Small intestine (tissue), 7 donors: ENCODE measurements around the gene BLOC1S2. TPM values are rescaled to one million over a fixed set of nuclear protein-coding genes. Genes with fewer than 3 reads are reported as not detected.

Experiments
- DNase-seq, 2 donors: peaks; one replicate each; pipeline versions ENCODE4 v3.0.0 to v3.0.0-alpha.2; 2013
- FAIRE-seq: peaks from 2 replicates; lab custom pipeline; 2012; peaks lifted over from hg19 to GRCh38; lab: Jason Lieb, UNC
- H3K27ac ChIP-seq, 3 donors: one replicate each; pipeline ENCODE4 v1.5.1; 2013; ENCODE audit warnings: low read length in 2 of 3, mild to moderate bottlenecking in 2 of 3, control low read depth in 1 of 3, inconsistent platforms in 1 of 3, low read depth in 1 of 3, moderate library complexity in 1 of 3
- H3K27me3 ChIP-seq, 3 donors: one replicate each; pipeline ENCODE4 v1.6.1; 2013; ENCODE audit warnings: low read length in 3 of 3, inconsistent platforms in 1 of 3; ENCODE audit not compliant: control insufficient read depth in 3 of 3, insufficient read depth in 3 of 3
- H3K36me3 ChIP-seq, 3 donors: one replicate each; pipeline ENCODE4 v1.6.1; 2013; ENCODE audit warnings: low read length in 3 of 3, inconsistent platforms in 1 of 3, low read depth in 1 of 3, mild to moderate bottlenecking in 1 of 3, moderate library complexity in 1 of 3; ENCODE audit not compliant: control insufficient read depth in 3 of 3, insufficient read depth in 2 of 3
- H3K4me1 ChIP-seq, 3 donors: one replicate each; pipeline ENCODE4 v1.6.1; 2013; ENCODE audit warnings: low read length in 2 of 3, inconsistent platforms in 1 of 3, low read depth in 1 of 3, mild to moderate bottlenecking in 1 of 3, moderate library complexity in 1 of 3; ENCODE audit not compliant: control insufficient read depth in 3 of 3, insufficient read depth in 2 of 3
- H3K4me3 ChIP-seq, 3 donors: one replicate each; pipeline ENCODE4 v1.5.1; 2013; ENCODE audit warnings: low read length in 3 of 3, control low read depth in 1 of 3, inconsistent platforms in 1 of 3, low read depth in 1 of 3, mild to moderate bottlenecking in 1 of 3, moderate library complexity in 1 of 3
- H3K9me3 ChIP-seq, 2 donors: one replicate each; pipeline ENCODE4 v1.6.1; 2013; ENCODE audit warnings: low read depth in 1 of 2, low read length in 1 of 2; ENCODE audit not compliant: control insufficient read depth in 2 of 2, insufficient read depth in 1 of 2
- WGBS, 3 donors: extraction: QIAGEN DNeasy Blood & Tissue Kit; methylation state at CpG; one replicate each; pipeline ENCODE4 v1.1.7; 2013; 5-methylcytosine and 5-hydroxymethylcytosine counted together
- polyA plus RNA-seq, 4 donors: library from polyadenylated mRNA; stranded (reverse) in 3 of 4; unstranded in 1 of 4; fragments of 200-250 nt in 3 of 4; fragments of 120-200 nt in 1 of 4; gene quantifications; one replicate each; pipeline versions ENCODE4 v1.2.1 to v1.2.3, GENCODE V29; 2013
- donor health status: healthy with polysubstance abuse.
- donor health status: control.
- donor health status: control.
- donor health status: Bipolar disorder and iron deficiency.
- donor health status: healthy.

Gene BLOC1S2
- polyA plus RNA-seq, 4 donors: 33.3 to 47.6 (median 38.3) TPM

DNA sequence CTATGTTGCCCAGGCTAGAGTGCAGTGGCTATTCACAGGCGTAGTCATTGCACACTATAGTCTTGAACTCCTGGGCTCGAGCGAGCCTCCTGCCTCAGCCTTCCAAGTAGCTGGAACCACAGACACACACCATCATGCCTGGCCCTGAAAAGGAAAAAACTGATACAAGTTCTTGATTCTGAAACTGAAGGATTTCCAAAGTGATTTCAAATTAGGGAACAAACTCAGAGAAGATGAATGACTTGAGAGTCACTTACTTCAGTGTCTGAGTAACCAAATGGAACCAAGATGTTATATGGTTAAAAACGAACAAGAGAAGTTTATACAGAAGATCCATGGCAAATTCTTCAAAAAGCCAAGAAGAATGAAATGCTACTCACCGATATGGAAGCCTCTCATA is 33.4 kb downstream of the BLOC1S2 start:
- WGBS, 3 donors: 95 to 96% (median 95%) methylated on average over 5 of the region's 5 CpGs
- no peak overlapping the region for H3K4me3 ChIP-seq
- no peak for DNase-seq
- H3K27me3 ChIP-seq: no peaks in the 10 kb centered on the region
- no peaks in the 10 kb centered on the region for H3K4me1 ChIP-seq
- no peak for FAIRE-seq
- H3K27ac ChIP-seq: no peak overlapping the region
- peaks cover 4 to 39% (median 13%) of the 10 kb centered on the region in 3 donors for H3K36me3 ChIP-seq
- no peaks in the 10 kb centered on the region for H3K9me3 ChIP-seq

DNA sequence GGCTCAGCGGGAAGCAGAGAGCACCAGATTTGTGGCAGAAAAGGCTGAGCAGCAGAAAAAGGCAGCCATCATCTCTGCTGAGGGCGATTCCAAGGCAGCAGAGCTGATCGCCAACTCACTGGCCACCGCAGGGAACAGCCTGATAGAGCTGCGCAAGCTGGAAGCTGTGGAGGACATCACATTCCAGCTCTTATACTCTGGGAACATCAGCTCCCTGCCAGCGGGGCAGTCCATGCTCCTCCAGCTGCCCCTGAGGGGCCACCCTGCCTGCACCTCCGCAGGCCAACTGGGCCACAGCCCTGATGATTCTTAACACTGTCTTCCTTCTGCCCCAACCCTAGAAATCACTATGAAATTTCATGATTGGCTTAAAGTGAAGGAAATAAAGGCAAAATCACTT is 37.7 kb downstream of the BLOC1S2 start:
- Histone ChIP-seq H3K27ac (no peak overlapping the region), H3K4me3 (no peak overlapping the region), H3K27me3 (no peaks in the 10 kb centered on the region), H3K36me3 (peaks cover 10 to 35% (median 24%) of the 10 kb centered on the region in 3 donors), H3K4me1 (no peaks in the 10 kb centered on the region), H3K9me3 (no peaks in the 10 kb centered on the region)
- 95 to 97% (median 97%) methylated on average over 7 of the region's 7 CpGs for WGBS, 3 donors
- FAIRE-seq (no peak), DNase-seq (no peak)

DNA sequence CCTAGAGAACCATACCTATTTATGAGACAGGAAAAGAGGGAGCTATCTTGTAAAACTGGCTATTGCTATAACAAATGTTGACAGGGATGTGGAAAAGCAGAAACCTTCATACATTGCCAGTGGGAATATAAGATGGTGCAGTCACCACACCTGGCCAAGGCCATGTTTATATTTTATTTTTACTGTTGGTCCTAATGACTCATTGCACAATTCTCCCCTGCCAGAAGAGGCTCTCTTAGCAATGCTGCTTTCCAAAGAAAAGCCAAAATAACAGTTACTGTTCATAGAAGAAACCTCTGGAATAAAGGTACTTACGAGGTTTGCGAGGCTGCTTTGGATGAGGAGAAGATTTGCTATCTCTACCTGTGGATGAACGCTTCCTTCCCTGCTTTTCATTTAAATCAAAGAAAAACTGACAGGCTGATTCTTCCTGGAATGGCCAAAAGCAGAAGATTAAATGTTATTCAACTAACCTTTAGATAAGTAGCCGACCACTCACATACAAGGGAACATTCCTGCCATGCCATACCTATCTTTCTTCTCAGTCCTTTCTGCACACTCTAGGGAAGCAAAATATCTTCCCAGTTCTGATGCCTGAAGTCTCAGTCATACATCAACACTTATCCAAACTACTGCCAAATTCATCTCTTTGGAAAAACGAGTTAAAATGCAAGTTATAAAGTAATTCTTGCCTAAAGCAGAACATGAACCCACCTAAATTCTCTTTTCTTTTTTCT is 40.8 kb downstream of the BLOC1S2 start:
- H3K4me3 ChIP-seq: no peak overlapping the region
- H3K36me3 ChIP-seq: peaks cover 7 to 38% (median 27%) of the 10 kb centered on the region in 3 donors
- no peaks in the 10 kb centered on the region for H3K27me3 ChIP-seq
- DNase-seq (no peak), FAIRE-seq (no peak)
- H3K27ac ChIP-seq: no peak overlapping the region
- no peaks in the 10 kb centered on the region for H3K9me3 ChIP-seq
- 92 to 96% (median 92%) methylated on average over 5 of the region's 5 CpGs for WGBS, 3 donors
- H3K4me1 ChIP-seq: no peaks in the 10 kb centered on the region

DNA sequence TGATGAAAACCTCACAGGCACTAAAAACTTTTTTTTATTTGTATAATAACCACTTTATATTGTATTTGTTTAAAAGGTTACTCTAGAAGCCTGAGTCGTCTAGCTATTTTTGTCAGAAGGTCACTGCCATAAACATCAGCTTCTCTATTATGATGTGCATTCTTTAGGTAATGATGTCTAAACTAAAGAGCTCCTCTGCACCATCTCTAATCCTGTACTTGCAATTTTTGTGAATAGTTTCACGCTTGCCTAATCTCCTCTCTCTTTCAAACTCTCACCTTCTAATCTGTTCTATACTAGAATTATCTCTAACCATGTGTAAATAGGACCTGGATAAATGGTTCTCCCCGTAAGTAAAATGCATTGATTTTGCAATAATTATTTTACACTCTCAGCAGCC is 46.6 kb downstream of the BLOC1S2 start:
- no peaks in the 10 kb centered on the region for H3K27me3 ChIP-seq
- WGBS, 3 donors: 87 to 91% (median 87%) methylated on average over 3 of the region's 3 CpGs
- H3K36me3 ChIP-seq: peaks cover 10 to 43% (median 17%) of the 10 kb centered on the region in 3 donors
- no peak overlapping the region for H3K4me3 ChIP-seq
- H3K4me1 ChIP-seq: no peaks in the 10 kb centered on the region
- DNase-seq (no peak), FAIRE-seq (no peak)
- no peak overlapping the region for H3K27ac ChIP-seq
- H3K9me3 ChIP-seq: no peaks in the 10 kb centered on the region

DNA sequence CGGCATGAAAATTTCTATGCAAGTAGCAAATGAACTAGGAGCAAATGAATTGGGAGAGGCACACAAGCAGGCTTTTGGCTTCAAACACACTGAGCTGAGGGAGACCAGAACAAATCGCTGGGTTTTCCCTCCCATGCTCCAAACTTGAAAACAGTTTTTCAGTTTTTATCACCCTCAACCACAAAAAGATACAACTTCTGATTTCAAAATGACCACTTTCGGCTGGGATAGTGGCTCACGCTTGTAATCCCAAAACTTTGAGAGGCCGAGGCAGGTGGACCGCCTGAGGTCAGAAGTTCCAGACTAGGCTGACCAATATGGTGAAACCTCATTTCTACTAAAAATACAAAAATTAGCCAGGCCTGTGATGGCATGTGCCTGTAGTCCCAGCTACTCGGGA is 48.1 kb downstream of the BLOC1S2 start:
- Histone ChIP-seq H3K9me3 (no peaks in the 10 kb centered on the region), H3K36me3 (peaks cover 6 to 34% (median 22%) of the 10 kb centered on the region in 3 donors), H3K27ac (no peak overlapping the region), H3K4me1 (no peaks in the 10 kb centered on the region), H3K27me3 (no peaks in the 10 kb centered on the region), H3K4me3 (no peak overlapping the region)
- WGBS, 3 donors: 75 to 93% (median 85%) methylated on average over 7 of the region's 7 CpGs
- DNase-seq (no peak), FAIRE-seq (no peak)

DNA sequence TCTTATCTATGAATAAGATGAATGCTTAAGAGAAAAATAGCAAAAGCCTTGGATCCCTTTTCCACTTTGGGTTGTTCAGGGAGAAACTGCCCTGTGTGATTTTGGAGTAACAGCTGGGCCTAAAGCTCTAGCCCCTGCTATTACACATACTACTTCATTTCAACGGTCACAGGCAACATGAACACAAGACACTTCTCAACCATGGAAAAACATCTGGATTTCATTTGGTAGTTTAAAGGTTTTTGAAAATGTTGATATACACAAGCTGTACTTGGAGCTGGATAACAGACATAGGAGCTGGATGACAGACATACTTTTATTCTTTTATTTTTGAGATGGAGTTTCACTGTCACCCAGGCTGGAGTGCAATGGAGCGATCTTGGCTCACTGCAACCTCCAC is 54.4 kb downstream of the BLOC1S2 start:
- Histone ChIP-seq H3K36me3 (peaks cover 2 to 23% (median 14%) of the 10 kb centered on the region in 3 donors), H3K27ac (no peak overlapping the region), H3K9me3 (no peaks in the 10 kb centered on the region), H3K27me3 (no peaks in the 10 kb centered on the region), H3K4me3 (no peak overlapping the region), H3K4me1 (peaks cover 0 to 2% (median 0%) of the 10 kb centered on the region in 3 donors)
- 82 to 94% (median 84%) methylated on average over 2 of the region's 2 CpGs for WGBS, 3 donors
- FAIRE-seq (no peak), DNase-seq (no peak)

DNA sequence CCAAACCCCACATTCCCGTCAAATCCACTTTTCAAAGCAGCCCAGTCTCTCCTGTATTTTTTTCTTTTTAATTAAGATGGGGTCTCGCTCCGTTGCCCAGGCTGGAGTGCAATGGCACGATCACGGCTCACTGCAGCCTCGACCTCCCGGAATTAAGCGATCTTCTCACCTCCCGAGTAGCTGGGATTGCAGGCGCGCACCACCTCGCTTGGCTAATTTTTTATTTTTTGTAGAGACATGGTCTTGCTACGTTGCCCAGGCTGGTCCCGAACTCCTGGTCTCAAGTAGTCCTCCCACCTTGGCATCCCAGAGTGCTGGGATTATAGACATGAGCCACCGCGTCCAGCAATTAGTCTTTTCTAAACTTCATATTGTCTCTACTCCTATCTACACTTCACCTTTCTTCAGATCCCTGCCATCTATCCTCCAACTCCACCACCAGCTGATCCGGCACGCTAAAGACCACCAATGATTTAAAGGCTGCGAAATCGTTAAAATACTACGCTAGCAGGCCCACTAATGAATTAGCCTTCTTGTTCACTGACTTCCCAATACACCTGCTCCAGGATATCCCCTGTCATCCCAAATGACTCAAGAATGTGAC is 56.6 kb downstream of the BLOC1S2 start:
- DNase-seq: no peak

DNA sequence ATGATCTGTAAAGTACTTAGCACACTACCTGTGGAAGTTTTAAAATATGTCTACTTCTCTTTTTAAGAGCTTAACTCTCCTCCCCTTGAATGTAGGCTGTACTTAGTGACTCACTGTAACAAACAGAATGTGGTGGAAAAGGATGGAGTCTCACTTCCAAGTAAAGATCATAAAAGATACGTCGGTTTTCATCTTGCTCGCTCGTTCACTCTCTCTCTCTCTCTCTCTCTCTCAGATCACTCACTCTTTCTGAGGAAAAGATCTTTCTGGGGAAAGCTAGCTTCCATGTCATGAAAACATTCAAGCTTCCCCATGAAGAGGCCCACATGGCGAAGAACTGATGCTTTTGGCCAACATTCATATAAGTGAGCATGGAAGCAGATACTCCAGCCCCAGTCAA is 62.6 kb downstream of the BLOC1S2 start:
- no peak for DNase-seq
- Histone ChIP-seq H3K36me3 (peaks cover 3 to 15% (median 3%) of the 10 kb centered on the region in 3 donors), H3K27ac (no peak overlapping the region), H3K4me1 (no peaks in the 10 kb centered on the region), H3K9me3 (no peaks in the 10 kb centered on the region), H3K27me3 (no peaks in the 10 kb centered on the region), H3K4me3 (no peak overlapping the region)
- WGBS, 3 donors: 76 to 78% (median 78%) methylated on average over 5 of the region's 5 CpGs
- no peak for FAIRE-seq

More for the DNA sequence above, 56.6 kb downstream of the BLOC1S2 start:
- H3K9me3 ChIP-seq: no peaks in the 10 kb centered on the region
- H3K4me1 ChIP-seq: peaks cover 0 to 2% (median 0%) of the 10 kb centered on the region in 3 donors
- H3K36me3 ChIP-seq: peaks cover 0 to 13% (median 8%) of the 10 kb centered on the region in 3 donors
- FAIRE-seq: no peak
- H3K27ac ChIP-seq: peak overlapping the region; percentile 59 to 76 (median 70)
- WGBS, 3 donors: 60 to 65% (median 64%) methylated on average over 21 of the region's 21 CpGs
- no peaks in the 10 kb centered on the region for H3K27me3 ChIP-seq
- H3K4me3 ChIP-seq: peak overlapping the region; percentile 91 to 96 (median 92)
